ENCODE data around the gene KLHDC10.

GRCh38 chr7:130135208-130136205 is 65.2 kb downstream of the KLHDC10 start:
- TF ChIP-seq POLR2AphosphoS5 (IDR thresholded peaks at IDR 0.05; ENCODE audit: low read depth, low read length) = no peak
- TF ChIP-seq TAF1 (IDR thresholded peaks at IDR 0.05; ENCODE audit: borderline replicate concordance, insufficient read depth, low read length) = no peak
- TF ChIP-seq SIN3A (IDR thresholded peaks at IDR 0.05; ENCODE audit: borderline replicate concordance, insufficient read depth, low read length) = no peak
